Measurements from ENCODE around the gene CPLX3. TPM values are rescaled to one million over a fixed set of nuclear protein-coding genes. Genes with fewer than 3 reads are reported as not detected.
A peak's percentile ranks its signal among the peaks of the same experiment; 100 is the strongest.

Gene CPLX3
- polyA plus RNA-seq, 2 of the 4 experiments (the other 2 are of a cell fraction) = not detected

GRCh38 chr15:74827614-74828013 lies 1.2 kb downstream of the CPLX3 start (continued):
- no peak for TF ChIP-seq TP53 (CRISPR knock-in tag; IDR thresholded peaks at IDR 0.05)

GRCh38 chr15:74828835-74829234 lies 2.4 kb downstream of the CPLX3 start:
- DNase-seq (ENCODE audit: low read depth in 1 of 2, low spot score in 1 of 2) (no peak), ATAC-seq (peak in 1 of 2 experiments; percentile 4; a peak in 1 of 6 replicates), FAIRE-seq (no peak)
- Histone ChIP-seq H3K27ac (no peak overlapping the region), H3K4me3 (no peak overlapping the region), H3K9me3 (no peaks in the 10 kb centered on the region), H3K4me1 (peaks cover 7% of the 10 kb centered on the region; the same call in 1 of the 3 replicates), H3K4me2 (no peak overlapping the region)
- WGBS (ENCODE audit: missing lambda C conversion rate) = 20% methylated on average over 6 of the region's 6 CpGs
- TF ChIP-seq CBX2 (IDR thresholded peaks at IDR 0.05; ENCODE audit: borderline replicate concordance, low read depth) = no peak
- TF ChIP-seq FOXS1 (CRISPR knock-in tag; IDR thresholded peaks at IDR 0.05) = no peak
- no peak for TF ChIP-seq KDM1A (IDR thresholded peaks at IDR 0.05; ENCODE audit: low read depth)
- TF ChIP-seq ZFP36 (IDR thresholded peaks at IDR 0.05; ENCODE audit: borderline replicate concordance, partially characterized antibody) = no peak
- TF ChIP-seq NPAS2 (CRISPR knock-in tag; IDR thresholded peaks at IDR 0.05; ENCODE audit: borderline replicate concordance) = no peak
- no peak for TF ChIP-seq SMC3 (IDR thresholded peaks at IDR 0.05)
- no peak for TF ChIP-seq CTCF (IDR thresholded peaks at IDR 0.05)
- TF ChIP-seq CBX8 (IDR thresholded peaks at IDR 0.05) = no peak
- TF ChIP-seq EHMT2 (IDR thresholded peaks at IDR 0.05; ENCODE audit: low read depth) = no peak
- TF ChIP-seq NR3C1 (IDR thresholded peaks at IDR 0.05) = no peak
- no peak for TF ChIP-seq PBX3 (IDR thresholded peaks at IDR 0.05)
- no peak for TF ChIP-seq ATOH8 (CRISPR knock-in tag; IDR thresholded peaks at IDR 0.05; ENCODE audit: low read depth)
- TF ChIP-seq KDM5A (IDR thresholded peaks at IDR 0.05) = no peak
- no peak for TF ChIP-seq HOXB13 (CRISPR knock-in tag; IDR thresholded peaks at IDR 0.05; ENCODE audit: low read depth)
- CTCF ChIA-PET = interaction anchor here (0.7 to 66.7 kb wide), 4 partner anchors 11 to 578 kb away, joined by 3 to 1908 read pairs (median 4); partner anchors contain the start of genes CSK and LMAN1L
- POLR2A ChIA-PET = interaction anchor here (1.6 kb wide), 1 partner anchor 109 kb away, joined by 4 read pairs; the partner anchor contains the start of gene COX5A

GRCh38 chr15:74829486-74829885 lies 3.1 kb downstream of the CPLX3 start:
- FAIRE-seq (peak; percentile 23), DNase-seq (ENCODE audit: low read depth in 1 of 2, low spot score in 1 of 2) (no peak), ATAC-seq (no peak)
- CTCF ChIA-PET = interaction anchor here (0.9 to 66.7 kb wide), 3 partner anchors 10 to 39 kb away, joined by 3 to 1908 read pairs (median 5); partner anchors contain the start of genes CSK and LMAN1L
- no peak overlapping the region for H3K4me3 ChIP-seq
- TF ChIP-seq POLR2AphosphoS2 (conservative IDR thresholded peaks at IDR 0.05; ENCODE audit: low read length) (no peak), FOSL2 (IDR thresholded peaks at IDR 0.05) (no peak), FOSL2 (CRISPR knock-in tag; IDR thresholded peaks at IDR 0.05) (peak; percentile 4; the same call in 1 of the 2 replicates)
- peaks cover 7% of the 10 kb centered on the region; the same call in 1 of the 3 replicates for H3K4me1 ChIP-seq
- no peaks in the 10 kb centered on the region for H3K9me3 ChIP-seq
- POLR2A ChIA-PET = interaction anchor here (1.6 kb wide), 1 partner anchor 109 kb away, joined by 4 read pairs; the partner anchor contains the start of gene COX5A
- WGBS (ENCODE audit: missing lambda C conversion rate) = 27% methylated on average over 3 of the region's 3 CpGs
- H3K27ac ChIP-seq = no peak overlapping the region
- no peak overlapping the region for H3K4me2 ChIP-seq

GRCh38 chr15:74829991-74830390 lies 3.6 kb downstream of the CPLX3 start:
- peaks cover 7% of the 10 kb centered on the region; the same call in 1 of the 3 replicates for H3K4me1 ChIP-seq
- no peak overlapping the region for H3K27ac ChIP-seq
- no peak overlapping the region for H3K4me3 ChIP-seq
- ChIA-PET CTCF (interaction anchor here (0.9 to 66.7 kb wide), 3 partner anchors 10 to 39 kb away, joined by 3 to 1908 read pairs (median 5); partner anchors contain the start of genes CSK and LMAN1L), POLR2A (no interaction called here)
- no peaks in the 10 kb centered on the region for H3K9me3 ChIP-seq
- no peak for DNase-seq (ENCODE audit: low read depth in 1 of 2, low spot score in 1 of 2)
- no peak overlapping the region for H3K4me2 ChIP-seq
- FAIRE-seq = no peak
- WGBS (ENCODE audit: missing lambda C conversion rate) = 48% methylated on average over 6 of the region's 6 CpGs
- ATAC-seq = no peak
- no peak for TF ChIP-seq E2F6 (IDR thresholded peaks at IDR 0.05; ENCODE audit: borderline replicate concordance, low read depth)
- TF ChIP-seq ZSCAN20 (CRISPR knock-in tag; IDR thresholded peaks at IDR 0.05) = no peak
- TF ChIP-seq CTCF (IDR thresholded peaks at IDR 0.05) = no peak
- no peak for TF ChIP-seq MAX (IDR thresholded peaks at IDR 0.05)
- TF ChIP-seq FOSB (CRISPR knock-in tag; IDR thresholded peaks at IDR 0.05) = no peak
- TF ChIP-seq EHF (CRISPR knock-in tag; IDR thresholded peaks at IDR 0.05) = no peak
- TF ChIP-seq NFE2L2 (conservative IDR thresholded peaks at IDR 0.05; ENCODE audit: low read length) = no peak
- TF ChIP-seq BCL3 (IDR thresholded peaks at IDR 0.05) = no peak
- TF ChIP-seq POLR2AphosphoS2 (conservative IDR thresholded peaks at IDR 0.05; ENCODE audit: low read length) = no peak
